Activated T-helper 9 cell treated with anti-CD3 and anti-CD28 coated beads, Interleukin-2, amount 50 U/mL, for 16 hours (primary cell): Measurements from ENCODE around the gene RNF10.
"Not testable (repeated sequence)": the region's sequence is repeated elsewhere in the genome, so short reads cannot be mapped to it uniquely, and the experiment has no call there.

Experiments
- DNase-seq: peaks from one replicate; pipeline ENCODE4 v3.0.0-alpha.2; 2020; ENCODE audit warnings: low read depth

Gene RNF10

DNA sequence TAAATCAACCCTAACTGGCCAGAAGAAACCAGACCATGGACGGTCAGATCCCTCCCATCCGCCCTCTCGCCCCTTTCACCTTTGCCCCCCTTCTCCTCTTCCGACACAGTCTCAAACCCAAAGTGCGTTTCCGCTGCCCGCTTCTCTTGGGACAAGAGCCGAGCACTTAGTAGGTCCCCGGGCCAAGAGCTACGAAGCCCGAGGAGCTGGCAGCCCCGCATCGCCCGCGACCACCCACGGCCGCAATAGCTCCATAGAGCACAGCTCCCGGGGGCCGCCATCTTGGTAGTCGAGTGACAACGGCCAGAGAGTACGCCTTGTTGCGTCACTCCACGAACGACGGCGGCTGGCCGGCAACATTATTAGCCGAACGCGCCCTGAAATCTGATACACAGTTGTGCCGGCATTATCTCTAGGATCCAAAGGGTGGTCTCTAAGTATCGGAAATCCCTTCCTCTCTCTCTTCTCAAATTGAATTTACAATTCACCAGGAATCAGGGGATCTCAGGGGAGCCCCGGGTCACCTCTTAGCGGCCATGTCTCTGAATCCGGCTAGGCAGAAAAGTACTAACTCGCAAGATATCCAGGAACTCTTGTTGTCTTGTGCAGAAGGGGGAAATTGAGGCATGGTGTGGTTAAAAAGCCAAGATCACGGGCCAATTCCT is 5.2 kb upstream of the RNF10 start, which contains the start of gene COQ5:
COQ5 (minus strand) TSS at position 298 of the 665 bp plus-strand sequence; CDS start at position 281, 17 bp downstream.
- peak; percentile 72 for DNase-seq

- no peak for DNase-seq
Measured at GRCh38 chr12:120529641-120530417, 4.3 kb upstream of the RNF10 start.

GRCh38 chr12:120530418-120530761 is 3.8 kb upstream of the RNF10 start:
- not testable (repeated sequence) for DNase-seq

DNA sequence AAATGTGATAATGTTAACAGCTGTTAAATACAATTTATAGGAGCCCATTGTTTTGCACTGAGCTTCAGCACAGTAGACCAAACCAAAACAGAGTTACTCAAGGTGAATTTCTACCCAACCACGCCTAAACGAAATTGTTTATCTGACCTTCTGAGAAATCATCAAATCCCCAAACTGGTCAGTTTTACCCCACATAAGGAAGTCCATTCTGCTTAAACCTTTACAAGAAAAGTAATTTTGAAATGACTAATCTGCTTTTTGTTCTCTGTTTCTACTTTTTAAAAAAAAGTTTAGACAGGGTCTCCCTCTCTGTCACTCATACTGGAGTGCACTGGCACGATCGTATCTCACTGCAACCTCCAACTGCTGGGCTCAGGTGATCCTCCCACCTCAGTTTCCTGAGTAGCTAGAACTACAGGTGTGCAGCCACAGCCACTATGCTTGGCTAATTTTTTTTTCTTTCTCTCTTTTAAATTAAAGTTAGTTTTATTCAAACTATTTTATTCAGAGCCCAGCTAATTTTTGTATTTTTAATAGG is 1.4 kb upstream of the RNF10 start:
- no peak for DNase-seq

DNA sequence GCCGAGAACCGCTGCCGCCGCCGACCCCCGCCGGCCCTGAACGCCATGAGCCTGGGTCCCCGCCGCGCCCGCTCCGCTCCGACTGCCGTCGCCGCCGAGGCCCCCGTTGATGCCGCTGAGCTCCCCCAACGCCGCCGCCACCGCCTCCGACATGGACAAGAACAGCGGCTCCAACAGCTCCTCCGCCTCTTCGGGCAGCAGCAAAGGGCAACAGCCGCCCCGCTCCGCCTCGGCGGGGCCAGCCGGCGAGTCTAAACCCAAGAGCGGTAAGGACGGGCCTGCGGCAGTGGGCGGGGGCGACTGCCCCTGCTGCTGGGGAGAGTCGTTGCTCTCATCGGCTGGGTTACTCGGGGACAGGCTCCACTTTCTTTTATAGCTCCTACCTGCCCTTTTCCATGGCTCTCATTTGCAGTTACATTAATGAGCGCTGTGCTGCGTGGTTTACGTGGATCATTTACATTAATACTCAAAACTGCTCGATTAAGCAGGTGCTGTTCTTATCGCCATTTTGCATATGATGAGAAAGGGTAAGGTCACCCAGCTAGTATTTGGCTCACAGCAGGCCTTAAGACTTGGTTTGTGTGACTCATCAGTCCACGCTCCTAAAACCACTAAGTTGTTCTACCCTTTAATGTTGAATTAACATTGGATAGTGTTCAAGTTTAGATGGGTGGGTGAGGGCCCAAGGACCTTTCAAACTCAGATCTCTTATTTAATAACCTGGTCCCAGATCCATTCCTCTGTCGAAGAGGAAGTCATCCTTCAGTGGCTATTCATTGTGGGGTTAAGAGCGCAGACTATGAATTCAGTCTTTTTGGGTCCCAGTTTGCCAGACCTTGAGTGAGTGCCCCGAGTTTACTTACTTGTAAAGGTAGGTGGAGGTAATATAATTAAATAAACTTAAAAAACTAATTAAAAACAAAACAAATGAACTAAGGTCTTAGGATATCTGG is 823 bp downstream of the RNF10 start:
- DNase-seq, result peak; percentile 30

DNA sequence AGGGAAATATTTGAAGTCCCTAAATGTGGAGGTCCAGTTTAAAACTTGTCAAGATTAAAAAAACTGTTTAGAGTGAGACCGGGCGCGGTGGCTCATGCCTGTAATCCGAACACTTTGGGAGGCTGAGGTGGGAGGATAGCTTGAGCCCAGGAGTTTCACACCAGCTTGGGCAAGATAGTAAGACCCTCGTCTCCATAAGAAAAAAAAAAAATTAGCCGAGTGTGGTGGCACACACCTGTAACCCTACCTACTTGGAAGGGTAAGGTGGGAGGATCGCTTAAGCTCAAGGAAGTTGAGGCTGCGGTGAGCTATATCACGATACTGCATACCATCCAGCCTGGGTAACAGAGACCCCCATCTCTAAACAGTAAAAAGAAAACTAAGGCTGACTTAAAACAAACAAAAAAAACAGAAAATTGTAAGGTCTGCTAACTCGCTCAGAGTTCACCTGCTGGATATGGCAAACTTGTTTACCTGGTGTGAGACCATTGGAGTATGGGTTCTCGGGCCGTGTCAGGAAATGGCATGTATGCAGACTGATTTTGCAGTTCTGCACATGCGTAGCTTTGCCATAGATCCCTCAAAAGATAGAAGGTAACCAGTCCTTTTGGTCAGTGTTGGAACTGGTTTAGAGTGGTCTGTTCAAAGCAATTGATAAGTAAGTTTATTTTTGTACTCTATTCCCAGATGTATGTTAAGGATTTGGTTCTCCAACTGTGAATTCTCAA is 2.1 kb downstream of the RNF10 start:
- no peak for DNase-seq

GRCh38 chr12:120537856-120538220 is 3.7 kb downstream of the RNF10 start:
- no peak for DNase-seq

DNA sequence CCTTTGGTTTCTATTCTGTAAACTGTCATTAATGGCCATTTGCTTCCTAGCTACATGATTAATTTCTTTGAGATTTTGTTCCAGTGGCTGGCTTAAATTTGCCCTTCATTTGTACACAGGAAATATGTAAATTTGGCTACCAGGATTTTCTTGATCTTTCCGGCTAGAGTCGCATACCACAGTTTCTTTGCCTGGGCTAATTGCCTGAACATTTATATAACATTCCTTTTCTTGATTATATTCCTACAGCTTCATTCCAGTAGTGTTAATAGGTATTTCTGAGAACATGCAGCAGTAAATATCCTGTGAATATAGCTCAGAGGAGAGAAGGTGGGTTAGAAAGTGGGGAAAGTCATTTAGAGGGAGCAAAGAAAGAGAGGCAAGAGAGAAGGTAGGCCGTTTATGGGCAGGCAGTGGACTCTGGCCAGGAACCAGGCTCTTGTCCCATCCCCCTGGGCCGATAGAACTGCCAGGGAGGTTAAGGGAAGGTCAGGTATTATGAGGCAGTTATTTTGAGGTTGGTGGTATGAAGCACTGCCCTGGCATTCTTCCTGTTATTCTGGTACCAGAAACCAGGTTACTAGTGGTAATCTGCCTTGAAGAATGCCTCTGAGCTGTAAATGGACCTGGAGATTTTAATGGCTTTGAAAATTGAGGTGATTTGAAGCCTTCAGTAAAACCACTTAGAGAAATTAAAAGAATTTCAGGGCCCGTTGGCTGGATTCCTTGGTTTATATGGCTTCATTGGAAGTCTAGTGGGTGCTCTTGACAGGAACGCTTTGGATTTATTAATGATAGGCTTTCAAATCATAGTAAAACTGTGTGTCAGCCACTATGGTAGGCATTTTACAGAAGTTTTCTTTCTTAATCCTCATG is 4.4 kb downstream of the RNF10 start:
- no peak for DNase-seq

GRCh38 chr12:120539303-120539702 is 5.1 kb downstream of the RNF10 start:
- no peak for DNase-seq

DNA sequence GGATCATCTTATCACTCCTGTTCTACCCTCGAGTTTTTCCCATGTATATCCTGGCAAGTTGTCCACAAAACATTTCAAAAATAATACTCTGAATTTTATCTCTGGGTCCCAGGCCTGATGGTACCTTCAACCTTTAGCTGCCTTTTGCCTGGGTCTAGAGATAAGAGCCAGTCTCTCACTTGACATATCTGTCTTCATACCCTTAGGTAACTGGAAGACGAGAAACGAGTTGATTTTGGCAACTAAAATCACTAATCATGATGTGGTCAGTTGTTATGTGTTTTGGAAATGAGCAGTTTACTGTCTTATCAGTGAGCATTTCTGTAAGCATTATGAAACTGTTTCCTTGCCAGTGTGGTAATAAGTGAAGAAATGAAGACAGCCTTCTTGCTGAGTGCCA is 6.3 kb downstream of the RNF10 start:
- no peak for DNase-seq

DNA sequence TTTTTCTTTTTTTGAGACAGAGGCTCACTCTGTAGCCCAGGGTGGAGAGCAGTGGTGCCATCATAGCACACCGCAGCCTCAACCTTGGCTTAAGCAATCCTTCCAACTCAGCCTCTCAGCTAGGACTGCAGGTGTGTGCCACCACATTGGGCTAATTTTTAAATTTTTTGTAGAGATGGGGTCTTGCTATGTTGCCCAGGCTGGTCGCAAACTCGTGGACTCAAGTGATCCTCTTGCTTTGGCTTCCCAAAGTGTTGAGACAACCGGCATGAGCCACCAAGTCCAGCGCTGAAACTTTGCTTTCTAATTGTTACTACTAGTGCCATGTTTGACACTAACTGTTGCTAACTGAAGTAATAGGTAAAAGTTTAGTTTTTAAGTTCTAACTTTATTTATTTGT is 8.0 kb downstream of the RNF10 start:
- no peak for DNase-seq

GRCh38 chr12:120544691-120545090 is 10.5 kb downstream of the RNF10 start:
- DNase-seq, result no peak

DNA sequence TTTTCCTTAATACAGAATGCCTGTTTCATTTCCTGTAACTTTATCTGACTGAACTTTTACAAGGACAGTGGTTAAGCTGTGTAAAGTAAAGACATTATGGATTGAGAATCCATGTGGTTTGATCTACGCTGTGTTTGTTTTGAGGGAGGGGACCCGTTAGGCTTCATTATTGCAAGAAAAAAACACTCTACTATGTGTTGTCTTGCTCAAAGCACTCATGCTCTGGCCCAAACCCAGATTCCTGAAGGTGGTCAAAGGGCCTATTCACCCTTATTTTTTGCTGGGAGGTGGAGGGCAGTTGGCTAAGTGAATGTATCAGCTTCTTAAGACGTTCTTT is 11.9 kb downstream of the RNF10 start:
- DNase-seq, result no peak

- DNase-seq, result no peak
Measured at GRCh38 chr12:120554678-120555077, 20.5 kb downstream of the RNF10 start.

GRCh38 chr12:120557589-120557988 is 23.4 kb downstream of the RNF10 start:
- DNase-seq, result no peak

DNA sequence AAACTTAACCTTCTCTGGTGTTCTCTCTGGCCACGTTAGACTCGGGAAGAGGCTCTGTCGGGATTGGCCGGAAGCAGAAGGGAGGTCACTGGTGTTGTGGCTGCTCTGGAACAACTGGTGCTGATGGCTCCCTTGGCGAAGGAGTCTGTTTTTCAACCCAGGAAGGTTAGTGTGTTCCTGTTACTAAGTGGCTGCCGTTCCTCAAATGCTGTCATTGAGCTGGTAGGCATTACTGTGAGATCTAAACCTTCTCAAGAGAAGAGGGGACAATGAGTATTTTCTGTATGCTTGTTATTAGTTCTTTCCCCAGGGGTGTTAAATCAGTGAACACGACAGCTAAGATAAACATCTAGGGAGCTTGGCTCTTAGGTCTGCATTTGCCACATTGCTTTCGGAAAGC is 28.8 kb downstream of the RNF10 start:
- DNase-seq, result no peak

DNA sequence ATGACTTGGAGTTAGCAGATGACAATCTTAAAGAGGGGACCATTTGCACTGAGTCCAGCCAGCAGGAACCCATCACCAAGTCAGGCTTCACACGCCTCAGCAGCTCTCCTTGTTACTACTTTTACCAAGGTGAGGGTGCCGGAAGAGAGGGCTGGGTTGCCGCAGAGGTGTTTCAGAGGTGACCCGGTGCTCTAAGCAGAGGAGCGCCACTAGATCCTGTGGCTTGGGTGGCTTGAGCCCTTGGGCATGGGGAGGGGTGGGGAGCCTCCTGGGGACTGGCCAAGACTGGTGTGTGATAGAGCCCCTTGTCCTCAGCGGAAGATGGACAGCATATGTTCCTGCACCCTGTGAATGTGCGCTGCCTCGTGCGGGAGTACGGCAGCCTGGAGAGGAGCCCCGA is 29.3 kb downstream of the RNF10 start:
- DNase-seq, result no peak

- DNase-seq, result no peak
Measured at GRCh38 chr12:120571299-120571698, 37.1 kb downstream of the RNF10 start.

DNA sequence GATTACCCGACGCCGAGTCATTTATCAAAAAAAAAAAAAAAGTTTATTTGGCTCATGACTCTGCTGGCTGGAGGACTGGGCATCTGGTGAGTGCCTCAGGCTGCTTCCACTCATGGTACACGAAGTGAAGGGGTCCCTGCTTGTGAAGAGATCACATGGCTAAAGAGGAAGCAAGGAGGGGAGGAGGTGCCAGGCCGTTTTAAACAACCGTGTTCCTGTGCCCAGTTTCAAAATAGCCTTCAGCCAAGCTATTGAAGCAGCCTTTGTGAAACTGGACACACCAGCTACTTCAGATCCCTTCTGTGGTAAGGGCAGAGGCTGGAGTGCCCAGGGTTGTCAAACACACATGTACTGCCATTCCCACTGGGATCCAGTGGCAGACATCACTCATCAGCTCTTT is 39.4 kb downstream of the RNF10 start:
- DNase-seq, result no peak

- DNase-seq, result no peak
Measured at GRCh38 chr12:120574106-120574505, 40.0 kb downstream of the RNF10 start.

- DNase-seq, result no peak
Measured at GRCh38 chr12:120579179-120579578, 45.0 kb downstream of the RNF10 start.
